Measurements from ENCODE around the gene RAD23A. TPM values are rescaled to one million over a fixed set of nuclear protein-coding genes. Genes with fewer than 3 reads are reported as not detected.
"Not testable (repeated sequence)": the region's sequence is repeated elsewhere in the genome, so short reads cannot be mapped to it uniquely, and the experiment has no call there.

Gene RAD23A
- total RNA-seq, 1 donor from 2014 or later = 78.8 TPM

GRCh38 chr19:12953799-12954611 is 8.3 kb downstream of the RAD23A start:
- peaks cover 8% of the 10 kb centered on the region for H3K4me1 Mint-ChIP-seq (ENCODE audit: low read depth)
- no peak for DNase-seq (ENCODE audit: low spot score, unreplicated experiment)
- H3K27ac Mint-ChIP-seq = no peak overlapping the region
- no peak for TF ChIP-seq CTCF (IDR thresholded peaks at IDR 0.05; ENCODE audit: unreplicated experiment)
- H3K9me3 Mint-ChIP-seq (ENCODE audit: low read depth) = no peaks in the 10 kb centered on the region
- H3K4me3 Mint-ChIP-seq (ENCODE audit: low read depth) = peak overlapping the region; percentile 34
- H3K36me3 Mint-ChIP-seq (ENCODE audit: insufficient read depth) = peaks cover 22% of the 10 kb centered on the region
- H3K27me3 Mint-ChIP-seq = no peaks in the 10 kb centered on the region

GRCh38 chr19:12954612-12954962 is 8.9 kb downstream of the RAD23A start:
- H3K27me3 Mint-ChIP-seq = no peaks in the 10 kb centered on the region
- no peaks in the 10 kb centered on the region for H3K9me3 Mint-ChIP-seq (ENCODE audit: low read depth)
- no peak for DNase-seq (ENCODE audit: low spot score, unreplicated experiment)
- peaks cover 20% of the 10 kb centered on the region for H3K36me3 Mint-ChIP-seq (ENCODE audit: insufficient read depth)
- peak overlapping the region; percentile 34 for H3K4me3 Mint-ChIP-seq (ENCODE audit: low read depth)
- TF ChIP-seq CTCF (IDR thresholded peaks at IDR 0.05; ENCODE audit: unreplicated experiment) = no peak
- H3K4me1 Mint-ChIP-seq (ENCODE audit: low read depth) = peaks cover 8% of the 10 kb centered on the region
- H3K27ac Mint-ChIP-seq = peak overlapping the region; percentile 13

GRCh38 chr19:12955575-12955974 is 9.9 kb downstream of the RAD23A start:
- Mint-ChIP-seq H3K36me3 (ENCODE audit: insufficient read depth) (peaks cover 14% of the 10 kb centered on the region), H3K27ac (peak overlapping the region; percentile 92), H3K4me3 (ENCODE audit: low read depth) (peak overlapping the region; percentile 83)
- H3K4me1 Mint-ChIP-seq (ENCODE audit: low read depth); H3K27me3 Mint-ChIP-seq; DNase-seq (ENCODE audit: low spot score, unreplicated experiment); H3K9me3 Mint-ChIP-seq (ENCODE audit: low read depth): not testable (repeated sequence)

DNA sequence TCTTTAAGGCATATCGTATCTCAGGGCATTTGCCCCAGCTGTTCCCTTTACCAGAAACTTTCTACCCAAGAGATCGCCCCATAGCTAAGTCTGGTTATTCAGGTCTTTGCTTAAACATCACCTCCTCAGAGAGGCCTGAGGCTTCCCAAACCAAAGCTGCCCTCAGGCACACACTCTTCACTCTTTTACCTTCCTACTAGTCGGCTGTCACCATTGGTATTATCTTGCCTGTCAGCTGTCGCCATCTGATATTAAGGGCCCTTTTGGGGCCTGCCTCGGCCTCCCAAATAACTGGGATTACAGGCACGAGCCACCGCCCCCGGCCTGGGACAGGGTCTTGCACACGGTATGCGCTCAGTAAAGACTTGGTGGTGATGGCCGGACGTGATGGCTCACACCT is 10.3 kb downstream of the RAD23A start:
- no peak for DNase-seq (ENCODE audit: low spot score, unreplicated experiment)
- Mint-ChIP-seq H3K27ac (peak overlapping the region; percentile 92), H3K4me1 (ENCODE audit: low read depth) (peaks cover 8% of the 10 kb centered on the region), H3K27me3 (peaks cover 2% of the 10 kb centered on the region), H3K36me3 (ENCODE audit: insufficient read depth) (peaks cover 14% of the 10 kb centered on the region), H3K9me3 (ENCODE audit: low read depth) (no peaks in the 10 kb centered on the region), H3K4me3 (ENCODE audit: low read depth) (peak overlapping the region; percentile 83)
- TF ChIP-seq CTCF (IDR thresholded peaks at IDR 0.05; ENCODE audit: unreplicated experiment) = no peak

DNA sequence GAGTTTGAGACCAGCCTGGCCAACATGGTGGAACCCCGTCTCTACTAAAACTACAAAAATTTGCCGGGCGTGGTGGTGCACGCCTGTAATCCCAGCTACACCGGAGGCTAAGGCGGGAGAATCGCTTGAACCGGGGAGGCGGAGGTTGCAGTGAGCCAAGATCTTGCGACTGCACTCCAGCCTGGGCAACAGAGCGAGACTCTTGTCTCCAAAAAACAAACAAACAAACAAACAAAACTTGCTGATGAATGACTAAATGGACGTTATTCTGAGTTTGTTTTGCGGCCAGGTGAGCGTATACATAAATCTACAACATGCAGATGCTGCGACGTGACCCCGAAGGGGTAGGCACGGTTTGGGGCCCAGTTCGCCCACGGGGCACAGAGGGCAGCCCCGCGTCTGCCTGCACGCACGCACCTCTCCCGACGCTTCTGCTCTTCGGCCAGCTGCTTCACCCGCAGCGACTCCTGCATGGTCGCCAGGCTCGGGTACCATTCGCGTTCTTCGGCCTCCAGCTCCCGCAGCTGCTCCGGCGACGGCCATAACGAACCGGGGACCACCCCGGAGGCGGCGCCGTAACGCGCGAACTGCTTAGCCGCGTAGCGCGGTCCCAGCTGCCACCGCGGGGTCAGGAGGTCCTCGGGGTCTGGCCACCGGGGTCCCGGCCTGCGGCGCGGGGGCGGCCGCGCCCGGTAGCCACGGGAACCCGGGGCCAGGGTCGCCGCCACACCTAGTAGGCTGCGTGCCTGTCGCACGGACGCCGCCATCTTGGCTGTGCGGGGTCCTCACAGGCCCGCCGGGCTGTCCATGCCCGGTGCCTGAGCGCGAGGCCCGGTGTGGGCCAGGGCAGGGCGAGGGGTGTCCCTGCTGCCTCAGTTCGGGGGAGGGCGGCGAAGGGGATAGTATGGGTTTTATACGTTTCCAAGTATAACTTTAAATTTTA is 11.1 kb downstream of the RAD23A start, which contains the start of gene GADD45GIP1:
GADD45GIP1 (minus strand) TSS at position 778 of the 943 bp plus-strand sequence; CDS start at position 767, 11 bp downstream.
- peak within 1 kb of the TSS; percentile 83 for H3K4me3 Mint-ChIP-seq (ENCODE audit: low read depth)

GRCh38 chr19:12957389-12957952 is 11.8 kb downstream of the RAD23A start:
- Mint-ChIP-seq H3K27ac (peak overlapping the region; percentile 90), H3K4me3 (ENCODE audit: low read depth) (peak overlapping the region; percentile 79)
- not testable (repeated sequence) for H3K9me3 Mint-ChIP-seq (ENCODE audit: low read depth); H3K36me3 Mint-ChIP-seq (ENCODE audit: insufficient read depth); H3K4me1 Mint-ChIP-seq (ENCODE audit: low read depth); DNase-seq (ENCODE audit: low spot score, unreplicated experiment); H3K27me3 Mint-ChIP-seq

More for the DNA sequence above, 11.1 kb downstream of the RAD23A start, which contains the start of gene GADD45GIP1:
- H3K27me3 Mint-ChIP-seq = peaks cover 2% of the 10 kb centered on the region
- TF ChIP-seq CTCF (IDR thresholded peaks at IDR 0.05; ENCODE audit: unreplicated experiment) = no peak
- H3K9me3 Mint-ChIP-seq (ENCODE audit: low read depth) = no peaks in the 10 kb centered on the region
- peak within 1 kb of the TSS; percentile 92 for H3K27ac Mint-ChIP-seq
- H3K4me1 Mint-ChIP-seq (ENCODE audit: low read depth) = peaks cover 8% of the 10 kb centered on the region
- DNase-seq (ENCODE audit: low spot score, unreplicated experiment) = peak; percentile 59
- peaks cover 9% of the 10 kb centered on the region for H3K36me3 Mint-ChIP-seq (ENCODE audit: insufficient read depth)

Data from progenitor cell of endocrine pancreas (in vitro differentiated cells).